KOPT-K1 (cell line): ENCODE measurements around the gene AMOTL1.
"Not testable (repeated sequence)": the region's sequence is repeated elsewhere in the genome, so short reads cannot be mapped to it uniquely, and the experiment has no call there.

Source experiments
- H3K27ac ChIP-seq: fragments of 200-600 bp; sonication (generic); 2 replicates; pipeline ENCODE4 v1.5.1; 2016; ENCODE audit warnings: antibody characterized with exemption, mild to moderate bottlenecking, low read depth, low read length; ENCODE audit not compliant: poor library complexity, severe bottlenecking
- H3K36me3 ChIP-seq: fragments of 200-600 bp; sonication (generic); 2 replicates; pipeline ENCODE4 v1.5.1; 2017; ENCODE audit warnings: antibody characterized with exemption, mild to moderate bottlenecking, low read length, moderate library complexity; ENCODE audit not compliant: insufficient read depth
- H3K9me3 ChIP-seq: fragments of 200-600 bp; sonication (generic); 2 replicates; pipeline ENCODE4 v1.5.1; 2017; ENCODE audit warnings: antibody characterized with exemption, low read length, mild to moderate bottlenecking; ENCODE audit not compliant: insufficient read depth, poor library complexity, severe bottlenecking

Gene AMOTL1

GRCh38 chr11:94830722-94831510, 62.8 kb downstream of the AMOTL1 start:
- Histone ChIP-seq H3K36me3 (no peaks in the 10 kb centered on the region), H3K9me3 (no peaks in the 10 kb centered on the region), H3K27ac (no peak overlapping the region)

GRCh38 chr11:94831529-94831928, 63.4 kb downstream of the AMOTL1 start:
- Histone ChIP-seq H3K36me3 (no peaks in the 10 kb centered on the region), H3K27ac (no peak overlapping the region), H3K9me3 (no peaks in the 10 kb centered on the region)

- Histone ChIP-seq H3K36me3 (no peaks in the 10 kb centered on the region), H3K9me3 (no peaks in the 10 kb centered on the region), H3K27ac (no peak overlapping the region)
Measured at GRCh38 chr11:94832604-94833235, 64.6 kb downstream of the AMOTL1 start.

GRCh38 chr11:94834911-94835593, 66.9 kb downstream of the AMOTL1 start:
- H3K9me3 ChIP-seq, result no peaks in the 10 kb centered on the region
- no peaks in the 10 kb centered on the region for H3K36me3 ChIP-seq
- H3K27ac ChIP-seq, result no peak overlapping the region

GRCh38 chr11:94835594-94835927, 67.4 kb downstream of the AMOTL1 start:
- no peak overlapping the region for H3K27ac ChIP-seq
- no peaks in the 10 kb centered on the region for H3K36me3 ChIP-seq
- no peaks in the 10 kb centered on the region for H3K9me3 ChIP-seq

- Histone ChIP-seq H3K36me3 (no peaks in the 10 kb centered on the region), H3K27ac (no peak overlapping the region), H3K9me3 (no peaks in the 10 kb centered on the region)
Measured at GRCh38 chr11:94837317-94837716, 69.2 kb downstream of the AMOTL1 start.

GRCh38 chr11:94838027-94838731, 70.0 kb downstream of the AMOTL1 start:
- no peak overlapping the region for H3K27ac ChIP-seq
- H3K9me3 ChIP-seq, result no peaks in the 10 kb centered on the region
- H3K36me3 ChIP-seq, result no peaks in the 10 kb centered on the region

- Histone ChIP-seq H3K27ac (no peak overlapping the region), H3K9me3 (no peaks in the 10 kb centered on the region)
Measured at GRCh38 chr11:94840209-94840608, 72.1 kb downstream of the AMOTL1 start.

GRCh38 chr11:94844031-94844430, 75.9 kb downstream of the AMOTL1 start:
- Histone ChIP-seq H3K27ac (no peak overlapping the region), H3K36me3 (no peaks in the 10 kb centered on the region), H3K9me3 (no peaks in the 10 kb centered on the region)

More at GRCh38 chr11:94840209-94840608, 72.1 kb downstream of the AMOTL1 start:
- no peaks in the 10 kb centered on the region for H3K36me3 ChIP-seq

GRCh38 chr11:94845622-94846021, 77.5 kb downstream of the AMOTL1 start:
- no peaks in the 10 kb centered on the region for H3K9me3 ChIP-seq
- no peak overlapping the region for H3K27ac ChIP-seq
- H3K36me3 ChIP-seq, result no peaks in the 10 kb centered on the region

GRCh38 chr11:94849839-94850238, 81.7 kb downstream of the AMOTL1 start:
- Histone ChIP-seq H3K36me3 (no peaks in the 10 kb centered on the region), H3K27ac (no peak overlapping the region), H3K9me3 (no peaks in the 10 kb centered on the region)

GRCh38 chr11:94851864-94852636, 83.9 kb downstream of the AMOTL1 start:
- Histone ChIP-seq H3K27ac (no peak overlapping the region), H3K36me3 (no peaks in the 10 kb centered on the region), H3K9me3 (no peaks in the 10 kb centered on the region)

GRCh38 chr11:94853288-94853687, 85.1 kb downstream of the AMOTL1 start:
- not testable (repeated sequence) for H3K9me3 ChIP-seq, H3K27ac ChIP-seq, H3K36me3 ChIP-seq

GRCh38 chr11:94853836-94854235, 85.7 kb downstream of the AMOTL1 start:
- no peak overlapping the region for H3K27ac ChIP-seq
- no peaks in the 10 kb centered on the region for H3K9me3 ChIP-seq
- no peaks in the 10 kb centered on the region for H3K36me3 ChIP-seq
